Activated CD4-positive, alpha-beta T cell treated with anti-CD3 and anti-CD28 coated beads for 1 hour (primary cell): ENCODE data around the gene CNOT3.
"Not testable (repeated sequence)": the region's sequence is repeated elsewhere in the genome, so short reads cannot be mapped to it uniquely, and the experiment has no call there.

Experiments used
- DNase-seq: peaks from one replicate; pipeline ENCODE4 v3.0.0-alpha.2; 2020

Gene CNOT3

GRCh38 chr19:54137699-54138488, at the start of gene CNOT3:
Gene CNOT3 (plus strand): TSS chr19:54137762. CDS start chr19:54142979, 5,217 bp downstream.
- DNase-seq: no peak

- DNase-seq: no peak
Observed at GRCh38 chr19:54094426-54095000, 43.0 kb upstream of the CNOT3 start.

- no peak for DNase-seq
Observed at GRCh38 chr19:54095136-54095858, 42.3 kb upstream of the CNOT3 start.

GRCh38 chr19:54095859-54096616, 41.5 kb upstream of the CNOT3 start:
- DNase-seq: peak; percentile 28

- DNase-seq: no peak
Observed at GRCh38 chr19:54096617-54097106, 40.9 kb upstream of the CNOT3 start.

- no peak for DNase-seq
Observed at GRCh38 chr19:54099190-54099902, 38.2 kb upstream of the CNOT3 start.

- DNase-seq: not testable (repeated sequence)
Observed at GRCh38 chr19:54099903-54100255, 37.7 kb upstream of the CNOT3 start.

- no peak for DNase-seq
Observed at GRCh38 chr19:54100561-54100960, 37.0 kb upstream of the CNOT3 start, which contains the start of gene OSCAR. Gene OSCAR (minus strand): TSS chr19:54100803. CDS start chr19:54100792, 11 bp downstream.

GRCh38 chr19:54102421-54103169, 35.0 kb upstream of the CNOT3 start, which contains the start of gene NDUFA3:
Gene NDUFA3 (plus strand): TSS chr19:54102855. CDS start chr19:54102879, 24 bp downstream.
- peak; percentile 97 for DNase-seq

GRCh38 chr19:54104998-54105715, 32.4 kb upstream of the CNOT3 start:
- no peak for DNase-seq

GRCh38 chr19:54105796-54106195, 31.8 kb upstream of the CNOT3 start:
- no peak for DNase-seq

- DNase-seq: no peak
Observed at GRCh38 chr19:54106716-54107115, 30.8 kb upstream of the CNOT3 start.

- no peak for DNase-seq
Observed at GRCh38 chr19:54107876-54108490, 29.6 kb upstream of the CNOT3 start.

GRCh38 chr19:54108496-54108895, 29.1 kb upstream of the CNOT3 start:
- no peak for DNase-seq

- no peak for DNase-seq
Observed at GRCh38 chr19:54109651-54110050, 27.9 kb upstream of the CNOT3 start.

GRCh38 chr19:54114340-54115108, 23.0 kb upstream of the CNOT3 start:
- DNase-seq: no peak

- DNase-seq: peak; percentile 95
Observed at GRCh38 chr19:54115109-54116063, 22.2 kb upstream of the CNOT3 start, which contains the start of the genes PRPF31 and TFPT. Gene PRPF31 (plus strand): TSS chr19:54115754. CDS start chr19:54118279, 2,525 bp downstream. Gene TFPT (minus strand): TSS chr19:54115657. CDS start chr19:54115269, 388 bp downstream.

GRCh38 chr19:54121259-54121658, 16.3 kb upstream of the CNOT3 start:
- no peak for DNase-seq
